ENCODE measurements around the gene FERMT3.

Gene FERMT3

DNA sequence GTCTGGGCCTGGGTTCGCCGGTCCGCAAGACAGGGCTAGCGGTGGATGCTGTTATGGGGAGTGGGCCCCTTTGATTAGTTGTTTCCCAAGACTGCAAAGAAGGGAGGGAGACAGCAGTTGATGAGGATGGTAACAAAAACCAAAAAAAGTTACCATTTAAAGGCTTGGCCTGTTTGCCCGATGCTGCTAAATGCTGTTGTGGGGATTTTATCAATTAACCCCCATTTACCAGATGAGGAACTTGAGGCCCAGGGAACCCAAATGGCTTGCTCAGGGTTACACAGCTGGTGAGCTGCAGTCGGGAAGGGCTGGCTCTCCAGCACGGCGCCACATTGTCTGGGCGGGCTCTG is 16.1 kb downstream of the FERMT3 start:
- TF ChIP-seq, protein P1, sequence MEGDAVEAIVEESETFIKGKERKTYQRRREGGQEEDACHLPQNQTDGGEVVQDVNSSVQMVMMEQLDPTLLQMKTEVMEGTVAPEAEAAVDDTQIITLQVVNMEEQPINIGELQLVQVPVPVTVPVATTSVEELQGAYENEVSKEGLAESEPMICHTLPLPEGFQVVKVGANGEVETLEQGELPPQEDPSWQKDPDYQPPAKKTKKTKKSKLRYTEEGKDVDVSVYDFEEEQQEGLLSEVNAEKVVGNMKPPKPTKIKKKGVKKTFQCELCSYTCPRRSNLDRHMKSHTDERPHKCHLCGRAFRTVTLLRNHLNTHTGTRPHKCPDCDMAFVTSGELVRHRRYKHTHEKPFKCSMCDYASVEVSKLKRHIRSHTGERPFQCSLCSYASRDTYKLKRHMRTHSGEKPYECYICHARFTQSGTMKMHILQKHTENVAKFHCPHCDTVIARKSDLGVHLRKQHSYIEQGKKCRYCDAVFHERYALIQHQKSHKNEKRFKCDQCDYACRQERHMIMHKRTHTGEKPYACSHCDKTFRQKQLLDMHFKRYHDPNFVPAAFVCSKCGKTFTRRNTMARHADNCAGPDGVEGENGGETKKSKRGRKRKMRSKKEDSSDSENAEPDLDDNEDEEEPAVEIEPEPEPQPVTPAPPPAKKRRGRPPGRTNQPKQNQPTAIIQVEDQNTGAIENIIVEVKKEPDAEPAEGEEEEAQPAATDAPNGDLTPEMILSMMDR (IDR thresholded peaks at IDR 0.05; ENCODE audit: control extremely low read depth, extremely low read depth, low read depth, missing control alignments) = no peak
- CTCF ChIA-PET = interaction anchor here (1.3 to 30.9 kb wide), 3 partner anchors 12 to 82 kb away, joined by 3 to 368 read pairs (median 7); partner anchors contain the start of gene FERMT3
- DNase-seq (ENCODE audit: extremely low spot score) = no peak
- POLR2A ChIA-PET = interaction anchor here (0.6 kb wide), 1 partner anchor 10 kb away, joined by 4 read pairs; no protein-coding TSS in a partner anchor

DNA sequence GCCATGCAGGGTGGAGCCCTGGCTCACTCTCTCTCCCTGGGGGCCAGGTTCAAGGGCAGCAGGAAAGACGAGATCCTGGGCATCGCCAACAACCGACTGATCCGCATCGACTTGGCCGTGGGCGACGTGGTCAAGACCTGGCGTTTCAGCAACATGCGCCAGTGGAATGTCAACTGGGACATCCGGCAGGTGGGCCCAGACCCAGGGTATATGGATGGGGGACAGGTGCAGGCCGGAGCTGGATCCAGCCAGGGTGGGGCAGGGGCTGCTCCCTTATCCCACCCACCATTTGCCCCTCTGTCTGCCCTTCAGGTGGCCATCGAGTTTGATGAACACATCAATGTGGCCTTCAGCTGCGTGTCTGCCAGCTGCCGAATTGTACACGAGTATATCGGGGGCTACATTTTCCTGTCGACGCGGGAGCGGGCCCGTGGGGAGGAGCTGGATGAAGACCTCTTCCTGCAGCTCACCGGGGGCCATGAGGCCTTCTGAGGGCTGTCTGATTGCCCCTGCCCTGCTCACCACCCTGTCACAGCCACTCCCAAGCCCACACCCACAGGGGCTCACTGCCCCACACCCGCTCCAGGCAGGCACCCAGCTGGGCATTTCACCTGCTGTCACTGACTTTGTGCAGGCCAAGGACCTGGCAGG is 16.6 kb downstream of the FERMT3 start:
- DNase-seq (ENCODE audit: extremely low spot score) = no peak
- ChIA-PET POLR2A (interaction anchor here (0.6 to 1.2 kb wide), 2 partner anchors 10 to 38 kb away, joined by 3 to 4 read pairs; partner anchors contain the start of gene STIP1), CTCF (interaction anchor here (1.1 to 30.9 kb wide), 3 partner anchors 13 to 81 kb away, joined by 5 to 368 read pairs (median 7); partner anchors contain the start of genes FERMT3 and PLCB3)
- TF ChIP-seq, protein P1 (IDR thresholded peaks at IDR 0.05; ENCODE audit: control extremely low read depth, extremely low read depth, low read depth, missing control alignments) = no peak

DNA sequence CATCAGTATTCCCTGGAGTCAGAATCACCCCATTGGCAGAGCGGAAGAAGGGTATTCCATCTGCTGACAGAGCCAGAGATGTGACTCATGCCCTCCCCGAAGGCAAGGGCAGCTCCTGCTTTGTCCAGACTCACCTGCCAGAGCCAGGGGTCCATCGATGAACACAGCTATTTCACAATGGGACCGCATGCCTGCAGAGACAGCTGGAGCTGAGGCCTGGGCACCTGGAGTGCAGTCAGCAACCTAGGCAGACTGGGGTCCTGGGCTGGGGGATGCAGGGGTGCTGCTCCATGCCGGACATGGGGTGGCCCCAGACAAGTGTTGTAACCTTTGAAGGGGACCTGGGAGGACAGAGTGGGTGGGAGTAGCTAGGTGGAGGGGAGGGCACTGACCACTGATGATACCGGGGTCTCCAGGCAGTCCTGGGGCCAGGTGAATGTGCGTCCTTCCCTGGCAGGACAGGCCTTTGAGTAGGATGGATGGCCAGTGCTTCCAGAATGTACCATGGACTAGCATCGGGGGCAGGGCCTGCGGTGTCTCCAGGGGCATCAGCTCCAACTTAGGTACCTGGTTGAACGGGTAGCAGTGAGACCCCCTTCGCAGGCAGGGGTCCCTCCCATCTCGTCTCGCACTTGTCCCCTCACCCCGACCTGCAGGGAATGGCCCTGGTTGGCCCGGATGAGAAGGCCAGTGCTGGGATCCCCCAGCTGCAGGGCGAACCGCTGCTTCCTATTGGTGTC is 17.8 kb downstream of the FERMT3 start:
- ChIA-PET CTCF (interaction anchor here (1.1 to 30.9 kb wide), 5 partner anchors 12 to 28 kb away, joined by 3 to 368 read pairs (median 5); partner anchors contain the start of genes FERMT3 and PLCB3), POLR2A (interaction anchor here (0.7 to 3.8 kb wide), 3 partner anchors 17 to 39 kb away, joined by 3 to 21 read pairs (median 3); partner anchors contain the start of genes FERMT3, FKBP2 and STIP1)
- TF ChIP-seq, protein P1 (IDR thresholded peaks at IDR 0.05; ENCODE audit: control extremely low read depth, extremely low read depth, low read depth, missing control alignments) = no peak
- DNase-seq (ENCODE audit: extremely low spot score) = no peak

DNA sequence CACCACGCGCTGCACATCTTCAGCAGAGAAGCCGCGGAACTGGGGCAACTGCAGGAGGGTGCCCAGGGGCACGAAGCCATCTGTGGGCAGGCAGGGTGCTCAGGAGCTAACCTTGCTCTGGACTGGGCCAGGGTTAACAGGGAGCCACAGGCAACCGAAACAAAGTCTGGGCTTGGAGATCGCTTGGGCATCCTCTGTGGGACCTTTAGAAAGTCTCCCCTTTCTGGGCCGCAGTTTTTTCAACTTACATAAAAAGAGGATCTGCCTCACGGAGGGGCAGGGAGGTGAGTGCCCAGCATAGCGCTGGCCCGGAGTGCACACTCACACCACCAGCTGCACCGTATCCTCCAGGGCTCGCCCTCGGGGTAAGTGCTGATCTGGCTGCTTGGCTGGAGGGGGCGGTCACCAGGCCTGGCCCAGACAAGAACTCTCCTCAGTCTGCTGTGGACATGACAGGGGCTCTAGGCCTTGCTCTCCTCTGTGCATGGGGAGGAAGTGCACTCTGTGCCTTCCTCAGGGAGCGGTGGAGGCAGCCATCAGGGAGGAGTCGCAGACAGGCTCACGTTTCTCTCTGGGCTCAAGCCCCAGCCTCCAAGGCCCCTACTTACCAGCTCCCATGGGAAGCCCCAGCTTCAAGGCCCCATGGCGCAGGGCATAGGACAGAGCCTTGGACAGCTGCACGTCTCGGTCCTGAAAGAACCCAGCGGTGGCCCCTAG is 18.5 kb downstream of the FERMT3 start:
- ChIA-PET POLR2A (interaction anchor here (0.5 to 3.8 kb wide), 3 partner anchors 11 to 49 kb away, joined by 4 to 21 read pairs (median 6); partner anchors contain the start of gene FERMT3), CTCF (interaction anchor here (1.1 to 30.9 kb wide), 4 partner anchors 12 to 28 kb away, joined by 3 to 368 read pairs (median 10); partner anchors contain the start of gene FERMT3)
- DNase-seq (ENCODE audit: extremely low spot score) = no peak
- TF ChIP-seq, protein P1 (IDR thresholded peaks at IDR 0.05; ENCODE audit: control extremely low read depth, extremely low read depth, low read depth, missing control alignments) = no peak

DNA sequence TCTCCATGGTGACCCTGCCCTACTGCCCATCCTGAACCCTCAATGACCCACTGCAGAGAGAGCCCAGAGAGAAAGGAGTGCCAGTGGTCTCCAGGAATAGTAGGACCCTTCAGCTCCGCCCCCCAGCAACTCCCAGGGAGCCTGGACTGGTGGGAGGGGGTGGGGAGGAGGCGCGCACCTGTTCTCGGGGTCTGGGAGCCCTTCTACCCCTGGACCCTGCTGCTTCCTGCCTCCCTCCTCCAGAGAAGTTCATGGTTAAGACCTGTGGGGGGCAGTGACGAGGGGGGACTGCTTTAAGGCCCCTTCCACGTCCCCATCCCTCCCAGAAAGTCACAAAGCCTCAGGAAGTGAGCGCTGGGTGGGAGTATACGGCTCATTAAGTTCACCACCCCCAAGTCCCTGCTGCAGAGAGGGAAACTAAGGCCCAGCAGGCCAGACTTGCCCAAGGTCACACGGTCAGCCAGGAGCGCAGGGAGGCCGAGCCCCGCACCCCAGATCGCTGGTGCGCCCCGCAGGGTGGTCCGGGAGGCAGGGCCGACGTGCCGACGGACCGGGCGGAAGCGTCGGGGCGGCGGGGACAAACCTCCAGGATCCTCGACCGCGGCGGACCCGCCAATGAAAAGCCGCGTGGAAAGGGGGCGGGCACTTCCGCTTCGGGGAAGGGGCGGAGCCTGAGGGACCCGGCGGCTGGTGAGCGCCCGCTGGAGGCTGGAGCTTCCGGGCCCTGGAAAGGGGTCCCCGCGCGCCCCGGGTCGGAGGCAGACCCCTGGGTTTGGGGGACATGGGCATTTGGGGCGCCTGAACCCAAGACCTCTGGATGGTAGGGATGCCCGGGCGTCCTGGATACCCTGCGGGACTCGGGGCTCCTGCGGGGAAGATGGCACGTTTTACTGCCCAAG is 19.3 kb downstream of the FERMT3 start, which contains the start of the genes NUDT22 and TRPT1:
TSS of gene NUDT22 (plus strand) at position 667 of the 899 bp plus-strand sequence. CDS start 379 bp downstream, outside the sequence.
TSS of gene TRPT1 (minus strand) at position 579 of the 899 bp plus-strand sequence. CDS start at position 253, 326 bp downstream.
- DNase-seq (ENCODE audit: extremely low spot score) = peak; percentile 93
- TF ChIP-seq, protein P1 (IDR thresholded peaks at IDR 0.05; ENCODE audit: control extremely low read depth, extremely low read depth, low read depth, missing control alignments) = peak; percentile 22
- POLR2A ChIA-PET = interaction anchor here (0.9 to 3.8 kb wide), 6 partner anchors 9 to 59 kb away, joined by 3 to 21 read pairs (median 6); partner anchors contain the start of genes BAD, FERMT3 and FKBP2
- CTCF ChIA-PET = interaction anchor here (0.9 to 30.9 kb wide), 11 partner anchors 11 to 129 kb away, joined by 3 to 368 read pairs (median 5); partner anchors contain the start of genes FERMT3, FKBP2 and PLCB3
